ENCODE results near the gene PDXK.

DNA sequence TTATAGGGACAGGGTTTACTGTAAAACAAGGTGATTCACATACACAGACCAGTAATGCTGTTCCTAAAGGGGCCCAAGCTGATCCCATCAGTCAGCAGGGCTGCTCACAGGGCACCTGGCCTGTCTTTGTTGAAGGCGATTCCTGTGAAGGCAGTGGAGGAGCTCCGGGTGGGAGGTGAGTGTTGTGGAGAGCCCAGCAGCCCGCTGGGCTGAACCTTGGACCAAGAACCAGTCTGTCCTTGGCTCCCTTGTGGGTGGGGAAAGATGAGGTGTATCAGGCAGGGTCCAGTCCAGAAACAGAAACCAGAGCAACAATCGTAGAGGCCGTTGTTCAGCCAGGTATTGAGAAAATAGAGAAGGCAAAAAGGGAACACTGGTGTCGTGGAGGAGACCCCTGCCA, 12.5 kb downstream of the PDXK start:
- TF ChIP-seq CTCF (IDR thresholded peaks at IDR 0.05) (no peak), GABPA (IDR thresholded peaks at IDR 0.05; ENCODE audit: low read depth) (no peak), YY1 (IDR thresholded peaks at IDR 0.05; ENCODE audit: low read depth) (no peak)
- TF ChIP-seq, protein P1, sequence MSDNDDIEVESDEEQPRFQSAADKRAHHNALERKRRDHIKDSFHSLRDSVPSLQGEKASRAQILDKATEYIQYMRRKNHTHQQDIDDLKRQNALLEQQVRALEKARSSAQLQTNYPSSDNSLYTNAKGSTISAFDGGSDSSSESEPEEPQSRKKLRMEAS (IDR thresholded peaks at IDR 0.05; ENCODE audit: low read depth): no peak

Measured in SK-N-SH (cell line).